Fibroblast of skin of right biceps (primary cell): ENCODE results near the gene ALDH1L2.

Source experiments
- DNase-seq: peaks from one replicate; pipeline ENCODE4 v3.0.0-alpha.2; 2013

The ALDH1L2 gene

DNA sequence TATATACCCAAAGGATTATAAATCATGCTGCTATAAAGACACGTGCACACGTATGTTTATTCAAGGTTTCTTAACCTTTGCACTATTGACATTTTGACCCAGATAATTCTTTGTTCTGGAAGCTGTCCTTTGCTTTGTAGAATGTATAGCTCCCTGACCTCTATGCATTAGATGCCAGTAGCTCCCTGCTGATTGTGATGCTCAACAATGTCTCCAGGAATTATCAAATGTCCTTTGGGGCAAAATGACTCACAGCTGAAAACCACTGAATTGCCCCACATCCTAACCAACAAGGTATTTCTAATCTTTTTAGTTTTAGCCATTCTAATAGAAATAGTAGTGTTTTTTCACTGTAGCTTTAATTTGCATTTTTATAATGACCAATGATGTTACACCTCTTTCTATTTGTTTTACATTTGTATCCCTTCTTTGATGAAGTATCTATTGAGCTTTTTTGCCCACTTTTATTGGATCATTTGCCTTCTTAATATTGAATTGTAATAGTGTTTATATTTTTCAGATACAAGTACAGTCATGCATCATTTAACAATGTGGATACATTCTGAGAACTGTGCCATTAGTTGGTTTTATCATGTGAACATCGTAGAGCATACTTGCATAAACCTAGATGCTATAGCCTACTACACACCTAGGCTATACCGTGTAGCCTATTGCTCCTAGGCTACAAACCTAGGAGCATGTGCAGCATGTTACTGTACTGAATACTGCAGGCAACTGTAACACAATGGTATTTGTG, 108.5 kb downstream of the ALDH1L2 start:
- peak; percentile 81 for DNase-seq

DNA sequence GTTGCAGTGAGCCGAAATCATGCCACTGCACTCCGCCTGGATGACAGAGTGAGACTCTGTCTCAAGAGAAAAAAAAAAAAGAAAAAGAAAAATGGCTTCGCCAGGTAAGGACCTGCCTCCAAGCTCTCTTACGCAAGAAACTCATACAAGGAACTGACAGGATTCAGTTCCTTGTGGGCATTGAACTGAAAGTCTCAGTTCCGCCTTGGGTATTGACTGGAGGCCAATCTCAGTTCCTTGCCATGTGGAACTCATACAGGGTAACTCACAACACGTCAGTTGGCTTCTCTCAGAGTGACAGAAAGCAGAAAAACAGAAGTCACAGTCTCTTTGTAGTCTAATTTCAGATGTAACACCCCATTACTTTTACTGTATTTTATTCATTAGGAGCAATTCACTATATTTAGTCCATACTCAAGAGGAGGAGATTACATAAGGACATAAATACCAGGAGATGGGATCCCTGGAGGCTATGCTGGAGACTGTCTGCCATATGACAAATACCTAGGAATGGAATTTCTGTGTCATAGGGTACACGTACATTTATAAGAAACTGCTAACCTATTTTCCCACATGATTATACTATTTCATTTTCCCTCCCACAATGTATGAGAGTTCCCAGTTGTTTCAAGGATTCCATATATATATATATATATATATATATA, 109.5 kb downstream of the ALDH1L2 start:
- DNase-seq: peak; percentile 86

- DNase-seq: no peak
These were observed 111.0 kb downstream of the ALDH1L2 start for GRCh38 chr12:104973250-104973649.

- no peak for DNase-seq
These were observed 113.0 kb downstream of the ALDH1L2 start for GRCh38 chr12:104971306-104971705.
